Lower lobe of right lung (tissue), 2 donors: ENCODE results near the gene FGF14. TPM values are rescaled to one million over a fixed set of nuclear protein-coding genes. Genes with fewer than 3 reads are reported as not detected.
"Not testable (repeated sequence)": the region's sequence is repeated elsewhere in the genome, so short reads cannot be mapped to it uniquely, and the experiment has no call there.

Source experiments
- ATAC-seq, 2 donors: fragments of 200-7000 bp; cut with Tn5 transposase; one replicate each; pipeline ENCODE4 v1.9.1; 2020 to 2022; ENCODE audit warnings: mild to moderate bottlenecking in 2 of 2, moderate library complexity in 2 of 2
- DNase-seq: peaks from one replicate; pipeline ENCODE4 v3.0.0-alpha.2; 2020
- H3K27ac ChIP-seq: fragments of 200-600 bp; one replicate; pipeline ENCODE4 v1.8.0; 2022
- H3K27me3 ChIP-seq: fragments of 200-600 bp; one replicate; pipeline ENCODE4 v1.8.0; 2022; ENCODE audit warnings: low read depth
- H3K36me3 ChIP-seq: fragments of 200-600 bp; one replicate; pipeline ENCODE4 v1.8.0; 2022; ENCODE audit warnings: mild to moderate bottlenecking
- H3K4me1 ChIP-seq: fragments of 200-600 bp; one replicate; pipeline ENCODE4 v1.8.0; 2022
- H3K4me3 ChIP-seq: fragments of 200-600 bp; one replicate; pipeline ENCODE4 v1.8.0; 2022; ENCODE audit warnings: mild to moderate bottlenecking
- H3K9me3 ChIP-seq: fragments of 200-600 bp; one replicate; pipeline ENCODE4 v1.8.0; 2022
- CTCF ChIP-seq: fragments of 200-600 bp; IDR thresholded peaks from one replicate; pipeline ENCODE4 v1.8.0; 2022; ENCODE audit warnings: antibody characterized with exemption, mild to moderate bottlenecking
- intact Hi-C: fragments of 100-400 bp; cut with DNase I; formaldehyde crosslinking; loops from one replicate; pipeline ENCODE4 v1.11.0; 2022
- total RNA-seq: library from RNA; stranded (reverse); fragmentation: NEBNext Ultra II Directional; extraction: Animal tissue kit (Norgen Biotek cat#: 25700); gene quantifications from one replicate; pipeline ENCODE4 v1.2.1, GENCODE V29; 2021
- donor health status: DM: no; HTN: yes; CAD: no; lungs with severe emphysema.

The FGF14 gene
- total RNA-seq, 1 donor from 2014 or later = 5.0 TPM

GRCh38 chr13:102103469-102103868, 298.4 kb downstream of the FGF14 start:
- Histone ChIP-seq H3K27me3 (no peaks in the 10 kb centered on the region), H3K27ac (no peak overlapping the region), H3K4me3 (no peak overlapping the region), H3K9me3 (no peaks in the 10 kb centered on the region), H3K36me3 (no peaks in the 10 kb centered on the region), H3K4me1 (no peaks in the 10 kb centered on the region)
- DNase-seq = no peak
- TF ChIP-seq CTCF = no peak
- intact Hi-C loops = no loop called here
- no peak for ATAC-seq

- intact Hi-C loops = no loop called here
- no peak overlapping the region for H3K4me3 ChIP-seq
- TF ChIP-seq CTCF = no peak
Observed at GRCh38 chr13:102100234-102100633, 301.6 kb downstream of the FGF14 start.

GRCh38 chr13:102097708-102098107, 304.1 kb downstream of the FGF14 start:
- Histone ChIP-seq H3K4me3 (no peak overlapping the region), H3K4me1 (no peaks in the 10 kb centered on the region), H3K27me3 (no peaks in the 10 kb centered on the region), H3K27ac (no peak overlapping the region), H3K9me3 (no peaks in the 10 kb centered on the region), H3K36me3 (no peaks in the 10 kb centered on the region)
- intact Hi-C loops = no loop called here
- TF ChIP-seq CTCF = no peak
- DNase-seq = no peak
- ATAC-seq = no peak

More at GRCh38 chr13:102100234-102100633, 301.6 kb downstream of the FGF14 start:
- ATAC-seq = no peak
- Histone ChIP-seq H3K9me3 (no peaks in the 10 kb centered on the region), H3K27ac (no peak overlapping the region), H3K36me3 (no peaks in the 10 kb centered on the region), H3K27me3 (no peaks in the 10 kb centered on the region), H3K4me1 (no peaks in the 10 kb centered on the region)
- no peak for DNase-seq

GRCh38 chr13:102093288-102093687, 308.6 kb downstream of the FGF14 start:
- H3K36me3 ChIP-seq, H3K4me3 ChIP-seq, H3K9me3 ChIP-seq, ATAC-seq, H3K4me1 ChIP-seq, intact Hi-C loops, H3K27me3 ChIP-seq, H3K27ac ChIP-seq, DNase-seq: not testable (repeated sequence)

GRCh38 chr13:102091231-102091630, 310.6 kb downstream of the FGF14 start:
- no peaks in the 10 kb centered on the region for H3K9me3 ChIP-seq
- no peak overlapping the region for H3K4me3 ChIP-seq
- no peak for DNase-seq
- no peaks in the 10 kb centered on the region for H3K36me3 ChIP-seq
- intact Hi-C loops = no loop called here
- H3K27me3 ChIP-seq = no peaks in the 10 kb centered on the region
- no peak overlapping the region for H3K27ac ChIP-seq
- H3K4me1 ChIP-seq = no peaks in the 10 kb centered on the region
- ATAC-seq = no peak
- TF ChIP-seq CTCF = no peak

- DNase-seq (no peak), ATAC-seq (no peak)
- Histone ChIP-seq H3K9me3 (no peaks in the 10 kb centered on the region), H3K27me3 (no peaks in the 10 kb centered on the region), H3K4me3 (no peak overlapping the region), H3K4me1 (no peaks in the 10 kb centered on the region), H3K27ac (no peak overlapping the region), H3K36me3 (no peaks in the 10 kb centered on the region)
- intact Hi-C loops = no loop called here
- no peak for TF ChIP-seq CTCF
Observed at GRCh38 chr13:102090532-102090931, 311.3 kb downstream of the FGF14 start.
